Measurements from ENCODE around the gene PCDHB12. TPM values are rescaled to one million over a fixed set of nuclear protein-coding genes. Genes with fewer than 3 reads are reported as not detected.

Gene PCDHB12
- 0.15 and 0.23 TPM in 2 replicates for total RNA-seq (ENCODE audit: low replicate concordance)

DNA sequence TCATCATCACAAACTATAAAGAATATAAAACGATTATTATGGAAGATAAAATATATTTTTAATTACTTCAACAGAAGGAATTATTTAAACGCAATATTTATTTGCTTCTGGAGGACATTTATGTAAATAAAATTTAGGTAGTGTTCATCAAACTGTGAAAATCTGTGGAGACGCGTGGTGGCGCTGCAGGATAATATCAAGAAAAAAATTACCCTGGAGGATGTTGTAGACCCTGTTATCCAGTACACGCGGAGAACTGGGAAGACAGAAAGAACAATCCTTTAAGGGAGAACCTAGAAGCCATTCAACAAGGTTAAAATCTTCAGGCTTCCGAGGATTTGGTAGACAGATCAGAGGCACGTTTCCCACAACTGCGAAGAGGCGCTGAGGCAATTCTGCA is at the start of gene PCDHB12:
Gene PCDHB12 (plus strand): TSS at position 242 of the 400 bp plus-strand sequence. CDS start 189 bp downstream, outside the sequence.

DNA sequence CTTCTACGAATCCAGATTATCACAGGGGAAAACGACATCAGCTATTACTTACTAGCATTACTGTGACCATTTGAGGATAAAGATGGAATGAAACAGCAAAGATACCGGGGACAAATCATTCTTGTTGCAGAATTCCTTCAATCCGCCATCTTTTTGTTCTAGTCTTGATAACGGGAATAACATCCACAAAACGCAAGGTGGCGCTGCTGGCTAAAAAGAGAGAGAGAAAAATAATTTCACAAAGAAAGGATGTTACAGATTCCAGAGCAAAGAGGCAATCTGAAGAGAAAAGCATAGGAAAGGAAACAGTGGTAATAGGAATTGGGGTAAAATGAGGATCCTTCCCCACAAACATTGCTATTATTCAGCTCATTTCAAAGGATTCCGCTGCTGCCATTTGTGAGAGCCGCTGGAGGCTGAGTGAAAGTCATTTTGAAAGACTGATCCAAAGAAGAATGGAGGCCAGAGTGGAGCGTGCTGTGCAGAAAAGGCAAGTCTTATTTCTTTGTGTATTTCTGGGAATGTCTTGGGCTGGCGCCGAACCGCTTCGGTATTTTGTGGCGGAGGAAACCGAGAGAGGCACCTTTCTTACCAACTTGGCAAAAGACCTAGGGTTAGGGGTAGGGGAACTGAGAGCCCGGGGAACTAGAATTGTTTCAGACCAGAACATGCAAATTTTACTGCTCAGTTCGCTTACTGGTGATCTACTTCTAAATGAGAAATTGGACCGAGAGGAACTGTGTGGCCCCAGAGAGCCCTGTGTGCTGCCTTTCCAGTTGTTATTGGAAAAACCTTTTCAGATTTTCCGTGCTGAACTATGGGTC is 35.9 kb upstream of the PCDHB12 start, which contains the start of gene PCDHB7:
Gene PCDHB7 (plus strand): TSS at position 264 of the 824 bp plus-strand sequence. CDS start 192 bp downstream, at position 456.

DNA sequence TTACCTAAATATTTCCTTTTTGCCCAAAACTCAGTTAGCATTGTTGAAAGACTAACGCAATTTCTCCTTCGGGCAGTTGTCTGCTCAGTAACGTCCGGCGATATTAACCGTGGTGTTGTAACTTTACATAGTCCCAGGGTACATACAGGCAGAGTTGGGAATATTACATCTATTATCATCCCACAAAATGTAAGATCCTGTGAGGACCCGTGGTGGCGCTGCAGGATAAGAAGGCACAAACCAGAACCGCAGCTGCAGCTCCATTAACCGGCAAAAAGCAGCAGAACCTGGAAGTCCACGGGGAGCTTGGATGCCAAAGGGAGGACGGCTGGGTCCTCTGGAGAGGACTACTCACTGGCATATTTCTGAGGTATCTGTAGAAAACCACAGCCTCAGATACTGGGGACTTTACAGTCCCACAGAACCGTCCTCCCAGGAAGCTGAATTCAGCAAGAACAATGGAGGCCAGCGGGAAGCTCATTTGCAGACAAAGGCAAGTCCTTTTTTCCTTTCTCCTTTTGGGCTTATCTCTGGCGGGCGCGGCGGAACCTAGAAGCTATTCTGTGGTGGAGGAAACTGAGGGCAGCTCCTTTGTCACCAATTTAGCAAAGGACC is 30.8 kb upstream of the PCDHB12 start, which contains the start of gene PCDHB8:
Gene PCDHB8 (plus strand): TSS at position 214 of the 615 bp plus-strand sequence. CDS start 245 bp downstream, at position 459.

DNA sequence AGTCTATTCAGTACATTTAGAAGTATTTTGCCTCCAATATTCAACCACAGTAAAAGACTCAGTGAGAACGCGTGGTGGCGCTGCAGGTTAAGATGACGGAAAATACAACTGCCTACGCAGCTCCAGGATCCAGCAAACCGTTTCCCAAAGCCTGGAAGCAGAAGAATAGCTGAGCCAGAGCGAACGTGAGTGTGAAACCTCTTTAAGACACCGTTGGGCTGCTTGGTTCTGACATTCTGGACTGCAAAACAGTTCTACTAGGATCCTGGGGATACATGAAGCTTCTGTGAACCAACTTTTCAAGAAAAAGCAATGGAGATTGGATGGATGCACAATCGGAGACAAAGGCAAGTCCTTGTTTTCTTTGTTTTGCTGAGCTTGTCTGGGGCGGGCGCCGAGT is 26.3 kb upstream of the PCDHB12 start, which contains the start of gene PCDHB16:
Gene PCDHB16 (plus strand): TSS at position 140 of the 400 bp plus-strand sequence. CDS start 173 bp downstream, at position 313.

DNA sequence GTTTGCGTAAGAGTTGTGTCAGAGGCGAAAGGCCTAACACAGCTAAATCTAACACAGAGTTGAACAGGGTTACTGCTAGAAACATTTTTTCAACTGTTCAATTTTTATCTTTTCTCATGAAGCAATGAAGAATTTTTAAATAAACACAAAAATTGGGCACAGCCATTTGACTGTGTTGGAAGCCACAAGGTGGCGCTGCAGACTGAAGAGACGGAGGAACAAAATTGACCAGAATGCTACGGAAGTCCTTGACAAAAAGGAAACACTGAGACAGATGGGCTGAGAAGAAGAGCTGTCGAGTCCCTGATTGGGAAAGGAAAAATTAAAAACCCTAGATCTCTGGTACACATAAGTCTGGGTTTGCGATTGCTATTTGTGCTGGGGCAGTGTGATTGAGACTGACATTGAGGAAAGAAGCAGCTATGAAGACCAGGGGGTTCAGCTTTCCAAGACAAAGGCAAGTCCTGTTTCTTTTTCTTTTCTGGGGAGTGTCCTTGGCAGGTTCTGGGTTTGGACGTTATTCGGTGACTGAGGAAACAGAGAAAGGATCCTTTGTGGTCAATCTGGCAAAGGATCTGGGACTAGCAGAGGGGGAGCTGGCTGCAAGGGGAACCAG is 21.5 kb upstream of the PCDHB12 start, which contains the start of gene PCDHB9:
Gene PCDHB9 (plus strand): TSS at position 265 of the 616 bp plus-strand sequence. CDS start 158 bp downstream, at position 423.

DNA sequence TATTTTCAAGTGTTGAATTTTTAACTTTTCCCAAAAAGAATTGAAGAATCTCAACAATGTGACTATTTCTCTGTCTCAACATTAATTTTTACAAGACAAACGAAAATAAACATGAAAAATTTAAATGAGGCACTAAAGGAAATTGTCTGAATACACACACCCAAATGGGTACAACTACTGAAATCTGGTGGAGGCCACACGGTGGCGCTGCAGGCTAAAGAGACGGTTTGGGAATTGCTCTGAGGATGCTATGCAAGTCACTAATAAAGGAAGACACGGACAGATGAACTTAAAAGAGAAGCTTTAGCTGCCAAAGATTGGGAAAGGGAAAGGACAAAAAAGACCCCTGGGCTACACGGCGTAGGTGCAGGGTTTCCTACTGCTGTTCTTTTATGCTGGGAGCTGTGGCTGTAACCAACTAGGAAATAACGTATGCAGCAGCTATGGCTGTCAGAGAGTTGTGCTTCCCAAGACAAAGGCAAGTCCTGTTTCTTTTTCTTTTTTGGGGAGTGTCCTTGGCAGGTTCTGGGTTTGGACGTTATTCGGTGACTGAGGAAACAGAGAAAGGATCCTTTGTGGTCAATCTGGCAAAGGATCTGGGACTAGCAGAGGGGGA is 16.3 kb upstream of the PCDHB12 start, which contains the start of gene PCDHB10:
Gene PCDHB10 (plus strand): TSS at position 244 of the 616 bp plus-strand sequence. CDS start 200 bp downstream, at position 444.

DNA sequence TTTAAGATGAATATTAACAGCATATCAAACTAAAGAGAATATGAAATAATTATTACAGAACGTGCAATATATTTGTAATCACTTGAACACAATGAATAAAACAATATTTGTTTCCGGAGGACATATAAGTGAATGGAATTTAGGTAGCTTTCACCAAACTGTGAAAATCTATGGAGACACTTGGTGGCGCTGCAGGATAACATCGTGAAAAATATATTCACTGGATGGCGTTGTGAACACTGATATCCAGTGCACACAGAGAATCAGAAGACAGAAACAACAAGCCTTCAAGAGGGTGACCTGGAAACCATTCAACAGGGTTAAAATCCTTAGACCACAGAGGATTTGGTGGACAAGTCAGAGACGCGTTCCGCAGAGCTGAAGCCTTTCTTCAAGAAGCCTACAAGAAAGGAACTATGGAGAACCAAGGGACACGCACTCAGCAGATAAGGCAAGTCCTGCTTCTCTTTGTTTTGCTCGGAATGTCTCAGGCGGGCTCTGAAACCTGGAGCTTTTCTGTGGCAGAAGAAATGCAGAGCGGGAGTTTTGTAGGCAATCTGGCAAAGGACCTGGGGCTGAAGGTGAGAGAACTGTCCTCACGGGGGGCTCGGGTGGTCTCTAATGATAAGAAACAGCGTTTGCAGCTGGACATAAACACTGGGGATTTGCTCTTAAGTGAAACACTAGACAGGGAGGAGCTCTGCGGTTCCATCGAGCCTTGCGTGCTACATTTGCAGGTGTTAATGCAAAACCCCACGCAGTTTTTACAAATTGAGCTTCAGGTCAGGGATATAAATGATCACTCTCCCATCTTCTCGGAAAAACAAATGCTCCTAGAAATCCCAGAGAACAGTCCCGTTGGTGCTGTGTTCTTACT is 8.9 kb upstream of the PCDHB12 start, which contains the start of gene PCDHB11:
Gene PCDHB11 (plus strand): TSS at position 269 of the 877 bp plus-strand sequence. CDS start 148 bp downstream, at position 417.

DNA sequence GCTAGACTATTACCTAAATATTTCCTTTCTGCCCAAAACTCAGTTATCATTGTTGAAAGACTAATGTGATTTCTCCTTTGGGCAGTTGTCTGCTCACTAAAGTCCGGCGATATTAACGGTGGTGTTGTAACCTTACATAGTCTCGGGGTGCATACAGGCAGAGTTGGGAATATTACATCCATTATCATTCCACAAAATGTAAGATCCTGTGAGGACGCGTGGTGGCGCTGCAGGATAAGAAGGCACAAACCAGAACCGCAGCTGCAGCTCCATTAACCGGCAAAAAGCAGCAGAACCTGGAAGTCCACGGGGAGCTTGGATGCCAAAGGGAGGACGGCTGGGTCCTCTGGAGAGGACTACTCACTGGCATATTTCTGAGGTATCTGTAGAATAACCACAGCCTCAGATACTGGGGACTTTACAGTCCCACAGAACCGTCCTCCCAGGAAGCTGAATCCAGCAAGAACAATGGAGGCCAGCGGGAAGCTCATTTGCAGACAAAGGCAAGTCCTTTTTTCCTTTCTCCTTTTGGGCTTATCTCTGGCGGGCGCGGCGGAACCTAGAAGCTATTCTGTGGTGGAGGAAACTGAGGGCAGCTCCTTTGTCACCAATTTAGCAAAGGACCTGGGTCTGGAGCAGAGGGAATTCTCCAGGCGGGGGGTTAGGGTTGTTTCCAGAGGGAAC is 5.3 kb downstream of the PCDHB12 start, which contains the start of gene PCDHB13:
Gene PCDHB13 (plus strand): TSS at position 264 of the 684 bp plus-strand sequence. CDS start 205 bp downstream, at position 469.

DNA sequence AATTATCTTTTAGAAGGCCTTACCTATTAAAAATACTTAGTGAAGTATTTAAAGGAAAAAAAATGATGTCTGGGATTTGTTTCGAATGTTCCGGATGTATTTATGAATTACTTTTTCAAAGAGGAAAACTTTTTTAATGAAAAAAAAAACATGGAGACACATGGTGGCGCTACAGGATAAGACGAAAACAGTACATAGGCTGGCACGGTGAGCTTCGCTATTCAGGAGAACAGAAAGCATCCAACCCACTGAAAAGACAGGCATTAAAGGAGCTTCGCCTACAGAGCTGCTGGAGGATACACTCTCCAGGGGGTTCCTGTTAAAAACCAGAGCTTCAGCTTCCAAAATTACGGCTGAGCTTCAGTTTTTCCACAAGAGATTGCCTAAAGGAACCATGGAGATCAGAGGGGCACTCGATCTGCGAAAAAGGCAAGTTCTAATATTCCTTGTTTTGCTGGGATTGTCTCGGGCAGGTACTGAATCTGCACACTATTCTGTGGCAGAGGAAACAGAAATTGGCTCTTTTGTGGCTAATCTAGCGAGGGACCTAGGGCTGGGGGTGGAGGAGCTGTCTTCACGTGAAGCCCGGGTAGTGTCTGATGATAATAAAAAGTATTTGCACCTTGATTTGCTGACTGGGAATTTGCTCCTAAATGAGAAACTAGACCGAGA is 14.7 kb downstream of the PCDHB12 start, which contains the start of gene PCDHB14:
Gene PCDHB14 (plus strand): TSS at position 232 of the 672 bp plus-strand sequence. CDS start 163 bp downstream, at position 395.

DNA sequence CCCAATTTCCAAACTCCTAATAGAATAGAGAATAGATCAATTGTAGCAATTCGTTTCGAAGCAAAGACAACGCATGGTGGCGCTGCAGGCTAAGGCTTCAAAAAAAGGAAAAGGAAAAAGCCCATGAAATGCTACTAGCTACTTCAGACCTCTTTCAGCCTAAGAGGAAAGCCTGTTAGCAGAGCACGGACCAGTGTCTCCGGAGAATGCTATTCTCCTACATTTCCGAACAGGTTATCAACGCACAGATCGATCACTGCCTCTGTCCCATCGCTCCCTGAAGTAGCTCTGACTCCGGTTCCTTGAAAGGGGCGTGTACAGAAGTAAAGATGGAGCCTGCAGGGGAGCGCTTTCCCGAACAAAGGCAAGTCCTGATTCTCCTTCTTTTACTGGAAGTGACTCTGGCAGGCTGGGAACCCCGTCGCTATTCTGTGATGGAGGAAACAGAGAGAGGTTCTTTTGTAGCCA is 36.8 kb downstream of the PCDHB12 start, which contains the start of gene PCDHB15:
Gene PCDHB15 (plus strand): TSS at position 146 of the 468 bp plus-strand sequence. CDS start 184 bp downstream, at position 330.

Other genes starting within 250 kb of the PCDHB12 start
- 0.15 and 2.3 TPM in 2 replicates for gene PCDHAC2, start 242.2 kb upstream of the PCDHB12 start, total RNA-seq (ENCODE audit: low replicate concordance)
- not detected in 2 replicates for gene PCDHB1, start 157.3 kb upstream of the PCDHB12 start, total RNA-seq (ENCODE audit: low replicate concordance)
- 1.1 and 3.7 TPM in 2 replicates for gene PCDHB2, start 114.1 kb upstream of the PCDHB12 start, total RNA-seq (ENCODE audit: low replicate concordance)
- gene PCDHB3, start 108.2 kb upstream of the PCDHB12 start, total RNA-seq (ENCODE audit: low replicate concordance), result 0.15 and 1.1 TPM in 2 replicates
- gene PCDHB4, start 86.9 kb upstream of the PCDHB12 start, total RNA-seq (ENCODE audit: low replicate concordance), result 0.08 and 0.23 TPM in 2 replicates
- 2.3 and 3.7 TPM in 2 replicates for gene PCDHB5, start 73.5 kb upstream of the PCDHB12 start, total RNA-seq (ENCODE audit: low replicate concordance)
- gene PCDHB6, start 58.7 kb upstream of the PCDHB12 start, total RNA-seq (ENCODE audit: low replicate concordance), result 0.08 TPM in 1 of 2 replicates, not detected in the other
- 0.30 and 0.47 TPM in 2 replicates for gene PCDHB7, start 36.1 kb upstream of the PCDHB12 start, total RNA-seq (ENCODE audit: low replicate concordance)
- gene PCDHB8, start 30.9 kb upstream of the PCDHB12 start, total RNA-seq (ENCODE audit: low replicate concordance), result 0.23 and 0.35 TPM in 2 replicates
- 0.23 and 0.70 TPM in 2 replicates for gene PCDHB16, start 26.3 kb upstream of the PCDHB12 start, total RNA-seq (ENCODE audit: low replicate concordance)
- gene PCDHB9, start 21.6 kb upstream of the PCDHB12 start, total RNA-seq (ENCODE audit: low replicate concordance), result 0.12 and 0.30 TPM in 2 replicates
- gene PCDHB10, start 16.4 kb upstream of the PCDHB12 start, total RNA-seq (ENCODE audit: low replicate concordance), result 0.59 and 0.68 TPM in 2 replicates
- 0.38 and 0.70 TPM in 2 replicates for gene PCDHB11, start 9.1 kb upstream of the PCDHB12 start, total RNA-seq (ENCODE audit: low replicate concordance)
- 0.59 and 0.75 TPM in 2 replicates for gene PCDHB13, start 5.2 kb downstream of the PCDHB12 start, total RNA-seq (ENCODE audit: low replicate concordance)
- 0.59 and 2.1 TPM in 2 replicates for gene PCDHB14, start 14.6 kb downstream of the PCDHB12 start, total RNA-seq (ENCODE audit: low replicate concordance)
- 0.70 and 1.2 TPM in 2 replicates for gene PCDHB15, start 36.7 kb downstream of the PCDHB12 start, total RNA-seq (ENCODE audit: low replicate concordance)
- 0.23 TPM in 1 of 2 replicates, not detected in the other for gene SLC25A2, start 95.3 kb downstream of the PCDHB12 start, total RNA-seq (ENCODE audit: low replicate concordance)
- gene TAF7, start 112.1 kb downstream of the PCDHB12 start, total RNA-seq (ENCODE audit: low replicate concordance), result 69.5 and 80.4 TPM in 2 replicates
- 0.75 and 1.3 TPM in 2 replicates for gene PCDHGA1, start 121.8 kb downstream of the PCDHB12 start, total RNA-seq (ENCODE audit: low replicate concordance)
- gene PCDHGA2, start 130.0 kb downstream of the PCDHB12 start, total RNA-seq (ENCODE audit: low replicate concordance), result 1.2 and 1.7 TPM in 2 replicates
- 0.23 and 0.98 TPM in 2 replicates for gene PCDHGA3, start 135.1 kb downstream of the PCDHB12 start, total RNA-seq (ENCODE audit: low replicate concordance)
- gene PCDHGB1, start 141.4 kb downstream of the PCDHB12 start, total RNA-seq (ENCODE audit: low replicate concordance), result 1.5 and 2.4 TPM in 2 replicates
- 3.2 and 4.4 TPM in 2 replicates for gene PCDHGA4, start 146.3 kb downstream of the PCDHB12 start, total RNA-seq (ENCODE audit: low replicate concordance)
- 1.6 and 2.0 TPM in 2 replicates for gene PCDHGB2, start 151.3 kb downstream of the PCDHB12 start, total RNA-seq (ENCODE audit: low replicate concordance)
- 0.98 and 1.3 TPM in 2 replicates for gene PCDHGA5, start 155.4 kb downstream of the PCDHB12 start, total RNA-seq (ENCODE audit: low replicate concordance)
- 3.5 and 5.6 TPM in 2 replicates for gene PCDHGB3, start 161.5 kb downstream of the PCDHB12 start, total RNA-seq (ENCODE audit: low replicate concordance)
- gene PCDHGA6, start 165.2 kb downstream of the PCDHB12 start, total RNA-seq (ENCODE audit: low replicate concordance), result 2.2 and 2.3 TPM in 2 replicates
- 2.3 and 2.8 TPM in 2 replicates for gene PCDHGA7, start 174.0 kb downstream of the PCDHB12 start, total RNA-seq (ENCODE audit: low replicate concordance)
- 22.8 and 23.2 TPM in 2 replicates for gene PCDHGB4, start 179.0 kb downstream of the PCDHB12 start, total RNA-seq (ENCODE audit: low replicate concordance)
- 2.0 and 4.0 TPM in 2 replicates for gene PCDHGA8, start 183.9 kb downstream of the PCDHB12 start, total RNA-seq (ENCODE audit: low replicate concordance)
- 11.5 and 16.9 TPM in 2 replicates for gene PCDHGB5, start 189.2 kb downstream of the PCDHB12 start, total RNA-seq (ENCODE audit: low replicate concordance)
- gene PCDHGA9, start 194.1 kb downstream of the PCDHB12 start, total RNA-seq (ENCODE audit: low replicate concordance), result 1.7 and 2.8 TPM in 2 replicates
- 1.9 and 3.5 TPM in 2 replicates for gene PCDHGB6, start 199.3 kb downstream of the PCDHB12 start, total RNA-seq (ENCODE audit: low replicate concordance)
- gene PCDHGA10, start 204.3 kb downstream of the PCDHB12 start, total RNA-seq (ENCODE audit: low replicate concordance), result 2.6 and 4.2 TPM in 2 replicates
- 6.7 and 7.3 TPM in 2 replicates for gene PCDHGB7, start 209.0 kb downstream of the PCDHB12 start, total RNA-seq (ENCODE audit: low replicate concordance)
- 4.7 and 7.1 TPM in 2 replicates for gene PCDHGA11, start 212.3 kb downstream of the PCDHB12 start, total RNA-seq (ENCODE audit: low replicate concordance)
- gene PCDHGA12, start 221.8 kb downstream of the PCDHB12 start, total RNA-seq (ENCODE audit: low replicate concordance), result 5.8 and 9.9 TPM in 2 replicates

All from smooth muscle cell of the coronary artery (primary cell).